CD4-positive, alpha-beta T cell (primary cell): ENCODE data around the gene LILRA1. TPM values are rescaled to one million over a fixed set of nuclear protein-coding genes. Genes with fewer than 3 reads are reported as not detected.
A peak's percentile ranks its signal among the peaks of the same experiment; 100 is the strongest.
"Not testable (repeated sequence)": the region's sequence is repeated elsewhere in the genome, so short reads cannot be mapped to it uniquely, and the experiment has no call there.

Experiments
- ATAC-seq: fragments of 200-7000 bp; cut with Tn5 transposase; one replicate; pipeline ENCODE4 v1.10.0; 2022; ENCODE audit warnings: mild to moderate bottlenecking; ENCODE audit not compliant: poor library complexity
- CTCF ChIA-PET: fragments of 350-600 bp; sonication (Branson Sonifier 250); formaldehyde crosslinking; loops from one replicate; lab custom pipeline; 2021; ENCODE audit warnings: antibody characterized with exemption, inconsistent platforms; lab: Charles Lee
- POLR2A ChIA-PET: fragments of 350-600 bp; sonication (Branson Sonifier 250); formaldehyde crosslinking; loops from one replicate; lab custom pipeline; 2021; ENCODE audit warnings: antibody characterized with exemption, inconsistent platforms; lab: Charles Lee
- DNase-seq, 14 experiments: peaks; one replicate each; pipeline ENCODE4 v3.0.0-alpha.2; 2013 to 2020; ENCODE audit warnings: mixed read lengths in 2 of 14
- H3K27ac ChIP-seq, 2 donors: one replicate each; pipeline versions ENCODE4 v1.5.1 to v1.7.0; 2013; ENCODE audit warnings: low read length in 2 of 2, low read depth in 1 of 2, mild to moderate bottlenecking in 1 of 2
- H3K27me3 ChIP-seq, 2 experiments: 1 replicate in 1 of 2; 2 replicates in 1 of 2; pipeline versions ENCODE4 v1.6.1 to v1.7.0; 2013; ENCODE audit warnings: low read length in 2 of 2, control low read depth in 1 of 2, mild to moderate bottlenecking in 1 of 2, moderate library complexity in 1 of 2; ENCODE audit not compliant: insufficient read depth in 2 of 2, control insufficient read depth in 1 of 2
- H3K36me3 ChIP-seq: one replicate; pipeline ENCODE4 v1.6.1; 2013; ENCODE audit warnings: low read length, control low read depth; ENCODE audit not compliant: insufficient read depth
- H3K4me1 ChIP-seq: one replicate; pipeline ENCODE4 v1.6.1; 2013; ENCODE audit warnings: low read length, control low read depth; ENCODE audit not compliant: insufficient read depth
- H3K4me3 ChIP-seq: one replicate; pipeline ENCODE4 v1.5.1; 2013; ENCODE audit warnings: mild to moderate bottlenecking, low read length, moderate library complexity
- H3K9me3 ChIP-seq, 2 experiments: 1 replicate in 1 of 2; 2 replicates in 1 of 2; pipeline versions ENCODE4 v1.6.1 to v1.7.0; 2013; ENCODE audit warnings: low read length in 2 of 2, mild to moderate bottlenecking in 2 of 2, control low read depth in 1 of 2, moderate library complexity in 1 of 2; ENCODE audit not compliant: control insufficient read depth in 1 of 2, insufficient read depth in 1 of 2
- H3K27ac Mint-ChIP-seq: one replicate; pipeline ENCODE4 v1.8.0; 2020; ENCODE audit warnings: mixed read lengths
- H3K27me3 Mint-ChIP-seq: one replicate; pipeline ENCODE4 v1.8.0; 2021; ENCODE audit warnings: mixed read lengths
- H3K36me3 Mint-ChIP-seq: one replicate; pipeline ENCODE4 v1.8.0; 2021; ENCODE audit warnings: low read depth, mixed read lengths
- H3K4me1 Mint-ChIP-seq: one replicate; pipeline ENCODE4 v1.8.0; 2021; ENCODE audit warnings: low read depth, mixed read lengths
- H3K4me3 Mint-ChIP-seq: one replicate; pipeline ENCODE4 v1.8.0; 2020; ENCODE audit warnings: mild to moderate bottlenecking, mixed read lengths
- H3K9me3 Mint-ChIP-seq: one replicate; pipeline ENCODE4 v1.8.0; 2020; ENCODE audit warnings: mixed read lengths
- CTCF ChIP-seq: fragments of 200-600 bp; IDR thresholded peaks from one replicate; pipeline ENCODE4 v1.8.0; 2022; ENCODE audit warnings: antibody characterized with exemption, mild to moderate bottlenecking
- intact Hi-C, 2 experiments: fragments of 100-400 bp; cut with DNase I in 1 of 2; cut with micrococcal nuclease in 1 of 2; formaldehyde crosslinking; loops; one replicate each; pipeline versions ENCODE4 v1.15.1 to v1.9.0; 2023 to 2025; cut with DNase I, micrococcal nuclease
- total RNA-seq, 174 experiments: library from RNA in 2 of 174; stranded (reverse) in 2 of 174; gene quantifications; one replicate each; pipeline ENCODE4 v1.2.3 and lab custom pipeline; 2021 to 2026

LILRA1 gene
- total RNA-seq, 2 experiments from 2014 or later: 0.27 to 0.36 TPM

GRCh38 chr19:54638683-54639082 is 45.3 kb downstream of the LILRA1 start:
- POLR2A ChIA-PET: no interaction called here
- TF ChIP-seq CTCF: no peak
- no peak overlapping the region for H3K4me3 Mint-ChIP-seq
- Histone ChIP-seq H3K4me3 (no peak overlapping the region), H3K36me3 (no peaks in the 10 kb centered on the region), H3K27ac (no peak overlapping the region), H3K9me3 (peaks cover 0 to 6% of the 10 kb centered on the region in 2 experiments), H3K27me3 (no peaks in the 10 kb centered on the region), H3K4me1 (no peaks in the 10 kb centered on the region)
- DNase-seq (no peak), ATAC-seq (no peak)
- H3K27me3 Mint-ChIP-seq: peaks cover 11% of the 10 kb centered on the region
- CTCF ChIA-PET: interaction anchor here (0.5 kb wide), 1 partner anchor 1070 kb away, joined by 3 read pairs; no protein-coding TSS in a partner anchor
- H3K9me3 Mint-ChIP-seq: no peaks in the 10 kb centered on the region
- no peaks in the 10 kb centered on the region for H3K36me3 Mint-ChIP-seq
- intact Hi-C loops: no loop called here
- no peak overlapping the region for H3K27ac Mint-ChIP-seq
- no peaks in the 10 kb centered on the region for H3K4me1 Mint-ChIP-seq

GRCh38 chr19:54642953-54643352 is 49.5 kb downstream of the LILRA1 start:
- intact Hi-C loops, H3K27ac ChIP-seq, H3K9me3 ChIP-seq, ATAC-seq, POLR2A ChIA-PET, H3K4me1 Mint-ChIP-seq, H3K9me3 Mint-ChIP-seq, H3K27me3 ChIP-seq, H3K27ac Mint-ChIP-seq, H3K4me3 ChIP-seq, H3K36me3 Mint-ChIP-seq, CTCF ChIA-PET, H3K36me3 ChIP-seq, H3K4me3 Mint-ChIP-seq, H3K4me1 ChIP-seq: not testable (repeated sequence)
- peaks cover 17% of the 10 kb centered on the region for H3K27me3 Mint-ChIP-seq
- DNase-seq: peak in 2 of 14 experiments; percentile 47 to 52

- DNase-seq: peak in 2 of 14 experiments; percentile 28 to 41
- H3K4me1 ChIP-seq, H3K9me3 Mint-ChIP-seq, H3K36me3 Mint-ChIP-seq, H3K27ac Mint-ChIP-seq, H3K27me3 ChIP-seq, H3K36me3 ChIP-seq, H3K9me3 ChIP-seq, H3K4me1 Mint-ChIP-seq, intact Hi-C loops, H3K27ac ChIP-seq, ATAC-seq, H3K4me3 ChIP-seq, H3K4me3 Mint-ChIP-seq, POLR2A ChIA-PET, CTCF ChIA-PET: not testable (repeated sequence)
- peaks cover 19% of the 10 kb centered on the region for H3K27me3 Mint-ChIP-seq
These were observed 50.2 kb downstream of the LILRA1 start for GRCh38 chr19:54643583-54643982.

- no peak for ATAC-seq
- Mint-ChIP-seq H3K9me3 (no peaks in the 10 kb centered on the region), H3K27ac (no peak overlapping the region), H3K4me1 (no peaks in the 10 kb centered on the region), H3K27me3 (peaks cover 19% of the 10 kb centered on the region), H3K4me3 (no peak overlapping the region), H3K36me3 (no peaks in the 10 kb centered on the region)
- peak in 2 of 14 experiments; percentile 59 to 61 for DNase-seq
- Histone ChIP-seq H3K9me3 (no peaks in the 10 kb centered on the region), H3K4me3 (no peak overlapping the region), H3K4me1 (no peaks in the 10 kb centered on the region), H3K27me3 (no peaks in the 10 kb centered on the region), H3K27ac (no peak overlapping the region), H3K36me3 (no peaks in the 10 kb centered on the region)
- no peak for TF ChIP-seq CTCF
- intact Hi-C loops: no loop called here
- ChIA-PET CTCF (no interaction called here), POLR2A (no interaction called here)
These were observed 50.6 kb downstream of the LILRA1 start for GRCh38 chr19:54644056-54644455.
